C4-2B (cell line): Measurements from ENCODE around the gene OTOG.

Experiments
- CTCF ChIP-seq: fragments of 450-650 bp; conservative IDR thresholded peaks from 2 replicates; pipeline ENCODE4 v1.5.1; 2017; ENCODE audit warnings: mild to moderate bottlenecking
- ZFX ChIP-seq: fragments of 450-650 bp; IDR thresholded peaks from 2 replicates; pipeline ENCODE4 v1.6.1; 2017

- TF ChIP-seq CTCF (no peak), ZFX (no peak)
These were observed 111.2 kb downstream of the OTOG start for GRCh38 chr11:17658211-17658610.
